ENCODE measurements around the gene UTP11.
"Not testable (repeated sequence)": the region's sequence is repeated elsewhere in the genome, so short reads cannot be mapped to it uniquely, and the experiment has no call there.

Gene UTP11, protein sequence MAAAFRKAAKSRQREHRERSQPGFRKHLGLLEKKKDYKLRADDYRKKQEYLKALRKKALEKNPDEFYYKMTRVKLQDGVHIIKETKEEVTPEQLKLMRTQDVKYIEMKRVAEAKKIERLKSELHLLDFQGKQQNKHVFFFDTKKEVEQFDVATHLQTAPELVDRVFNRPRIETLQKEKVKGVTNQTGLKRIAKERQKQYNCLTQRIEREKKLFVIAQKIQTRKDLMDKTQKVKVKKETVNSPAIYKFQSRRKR
- 10.7 to 43.9 (median 33.7) reads per million in 18 experiments for total RNA-seq

DNA sequence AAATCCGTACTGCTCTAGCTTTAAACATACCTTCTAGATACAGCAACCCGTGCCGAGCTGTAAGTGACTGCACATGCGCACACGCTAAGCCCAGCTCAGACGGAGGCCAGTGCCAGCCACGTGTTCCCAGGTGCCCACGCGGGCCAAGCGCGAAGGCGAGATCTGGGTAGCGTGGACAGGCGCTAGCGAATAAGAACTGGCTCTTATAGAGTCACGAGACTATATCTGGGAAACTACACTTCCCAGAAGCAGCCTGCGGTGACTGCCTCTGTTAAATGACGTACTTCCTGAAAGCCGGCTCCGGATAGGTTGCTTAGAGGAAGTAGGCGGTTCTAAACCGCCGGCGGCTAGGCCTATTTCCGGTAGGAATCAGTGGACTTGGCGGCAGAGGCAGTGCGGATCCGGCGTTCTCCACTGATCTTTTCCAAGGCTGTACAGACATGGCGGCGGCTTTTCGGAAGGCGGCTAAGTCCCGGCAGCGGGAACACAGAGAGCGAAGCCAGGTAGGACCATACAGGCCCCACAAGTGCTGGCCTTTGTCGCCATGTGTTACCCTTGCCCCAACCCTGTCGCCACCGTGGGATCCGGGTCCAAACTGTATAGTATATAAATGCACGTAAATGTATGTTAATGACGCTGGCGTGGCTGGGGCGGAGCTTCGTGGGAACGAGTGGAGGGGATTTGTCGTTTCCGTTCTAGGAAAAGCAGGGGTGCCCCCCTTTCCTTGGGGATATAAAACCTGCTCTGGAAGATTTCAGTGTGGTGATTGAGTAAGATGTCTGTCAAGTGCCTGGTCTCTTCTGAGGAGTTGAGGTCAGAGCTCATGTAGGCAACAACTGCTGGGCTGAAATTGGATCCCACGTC is at the start of gene UTP11:
Gene UTP11 (plus strand): TSS at position 372 of the 864 bp plus-strand sequence. CDS start 69 bp downstream, at position 441.
- peak; percentile 99 for DNase-seq

- peak; percentile 9 to 21 for DNase-seq
Observed at GRCh38 chr1:37964106-37964505, 48.4 kb upstream of the UTP11 start.

- no peak for DNase-seq
Observed at GRCh38 chr1:37965301-37965700, 47.2 kb upstream of the UTP11 start.

DNA sequence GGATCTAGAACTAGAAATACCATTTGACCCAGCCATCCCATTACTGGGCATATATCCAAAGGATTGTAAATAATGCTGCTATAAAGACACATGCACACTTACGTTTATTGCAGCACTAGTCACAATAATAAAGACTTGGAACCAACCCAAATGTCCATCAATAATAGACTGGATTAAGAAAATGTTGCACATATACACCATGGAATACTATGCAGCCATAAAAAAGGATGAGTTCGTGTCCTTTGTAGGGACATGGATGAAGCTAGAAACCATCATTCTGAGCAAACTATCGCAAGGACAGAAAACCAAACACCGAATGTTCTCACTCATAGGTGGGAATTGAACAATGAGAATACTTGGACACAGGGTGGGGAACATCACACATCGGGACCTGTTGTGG is 38.9 kb upstream of the UTP11 start:
- not testable (repeated sequence) for DNase-seq

- no peak for DNase-seq
Observed at GRCh38 chr1:37974567-37974966, 38.0 kb upstream of the UTP11 start.

DNA sequence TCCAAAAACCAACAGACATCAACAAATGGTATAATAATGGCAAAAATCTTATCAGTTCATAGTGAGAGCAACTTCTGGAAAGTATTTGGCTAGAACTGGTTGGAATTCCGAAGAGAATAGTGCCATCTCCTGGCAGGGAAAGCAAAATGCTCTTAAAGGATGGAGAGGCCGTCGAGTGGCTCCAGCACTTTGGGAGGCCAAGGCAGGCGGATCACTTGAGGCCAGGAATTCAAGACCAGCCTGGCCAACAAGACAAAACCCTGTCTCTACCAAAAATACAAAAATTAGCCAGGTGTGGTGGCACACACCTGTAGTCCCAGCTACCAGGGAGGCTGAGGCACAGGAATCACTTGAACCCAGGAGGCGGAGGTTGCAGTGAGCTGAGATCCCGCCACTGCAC is 37.5 kb upstream of the UTP11 start:
- peak; percentile 41 to 43 for DNase-seq

GRCh38 chr1:37978541-37978940 is 34.0 kb upstream of the UTP11 start:
- no peak for DNase-seq

GRCh38 chr1:37983546-37983945 is 29.0 kb upstream of the UTP11 start:
- DNase-seq: no peak

- no peak for DNase-seq
Observed at GRCh38 chr1:37987679-37988078, 24.9 kb upstream of the UTP11 start.

GRCh38 chr1:37989361-37989930 is 23.1 kb upstream of the UTP11 start:
- DNase-seq: peak; percentile 70 to 71

DNA sequence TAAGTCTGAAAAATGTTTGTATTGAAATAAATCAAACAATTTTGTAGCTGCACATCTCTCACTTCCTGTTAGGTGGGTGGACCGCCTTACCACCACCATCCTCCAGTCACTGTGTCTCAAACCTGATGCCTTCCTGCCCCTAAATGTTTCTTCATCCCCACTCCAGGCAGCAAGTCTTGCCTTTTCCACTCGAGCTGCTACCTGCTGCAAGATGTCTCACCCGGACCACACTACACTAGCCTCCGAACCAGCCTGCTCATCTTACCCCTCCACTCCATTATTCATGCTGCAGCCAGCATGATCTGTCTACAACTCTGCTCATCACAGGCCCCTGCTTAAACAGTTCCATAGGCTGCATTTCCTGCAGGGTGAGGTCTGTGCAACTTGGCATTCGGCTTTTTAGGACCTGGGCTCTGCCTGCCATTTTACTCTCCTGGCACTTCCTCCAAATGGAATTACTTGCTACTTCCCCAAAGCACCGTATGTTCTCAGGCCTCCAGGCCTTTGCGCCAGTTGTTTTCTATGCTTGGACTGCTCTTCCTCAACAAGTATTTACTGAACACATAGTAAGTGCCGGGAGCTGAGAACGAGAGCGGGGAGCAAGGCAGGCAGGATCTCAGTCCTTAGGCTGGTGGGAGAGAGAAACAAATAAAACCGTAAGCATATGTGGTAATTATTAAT is 17.5 kb upstream of the UTP11 start:
- DNase-seq: peak; percentile 56 to 70

- DNase-seq: peak; percentile 46 to 59
Observed at GRCh38 chr1:37995751-37996345, 16.7 kb upstream of the UTP11 start.

GRCh38 chr1:37997256-37998088 is 15.1 kb upstream of the UTP11 start:
- DNase-seq: no peak

DNA sequence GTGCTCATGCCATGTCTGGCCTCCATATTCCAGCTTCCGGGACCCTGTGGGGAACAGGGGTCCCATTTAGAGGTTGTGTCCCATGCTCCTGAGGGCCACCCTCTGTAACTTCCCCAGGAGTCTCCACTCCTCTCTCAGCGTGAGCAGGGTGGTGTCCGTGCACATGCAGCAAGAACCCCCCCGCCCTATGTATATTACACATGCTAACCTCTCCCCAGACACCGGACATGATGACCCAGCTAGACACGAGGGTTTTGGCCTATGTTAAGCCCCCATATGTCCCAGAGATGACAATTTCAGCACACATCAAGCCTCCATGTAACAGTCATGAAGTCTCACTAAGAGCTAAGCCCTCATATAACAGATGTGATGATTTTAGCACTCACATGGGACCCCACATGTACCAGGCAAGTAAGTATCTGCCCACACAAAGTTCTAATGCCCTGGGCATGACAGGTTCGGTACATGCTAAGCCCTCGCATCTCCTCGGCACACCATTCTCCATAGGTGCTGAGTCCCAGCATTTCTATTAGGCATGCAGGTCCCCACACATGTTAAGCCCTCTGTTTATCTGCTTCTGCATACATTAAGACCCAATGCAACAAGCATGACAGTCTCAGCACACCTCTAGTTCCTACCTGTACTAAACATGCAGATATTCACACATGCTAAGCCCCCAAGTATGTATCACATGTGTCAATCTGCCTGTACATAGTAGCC is 14.3 kb upstream of the UTP11 start:
- no peak for DNase-seq

GRCh38 chr1:37998913-37999429 is 13.6 kb upstream of the UTP11 start:
- no peak for DNase-seq

GRCh38 chr1:37999430-38000232 is 12.9 kb upstream of the UTP11 start:
- peak; percentile 50 to 66 for DNase-seq

DNA sequence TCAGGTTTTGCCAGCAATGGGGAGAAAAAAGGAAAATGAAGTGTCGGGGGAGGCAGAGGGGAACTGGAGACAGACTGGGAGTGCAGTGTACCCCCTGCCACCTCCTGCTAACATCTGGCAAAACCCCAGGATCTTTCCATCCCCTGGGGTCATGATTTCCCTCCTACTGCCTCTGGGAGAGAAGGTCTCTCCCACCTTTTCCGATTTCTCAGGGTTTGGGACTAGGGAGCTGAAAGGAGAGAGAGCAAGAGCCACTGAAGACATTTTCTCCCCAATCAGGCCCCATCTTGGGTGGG is 12.4 kb upstream of the UTP11 start:
- no peak for DNase-seq

DNA sequence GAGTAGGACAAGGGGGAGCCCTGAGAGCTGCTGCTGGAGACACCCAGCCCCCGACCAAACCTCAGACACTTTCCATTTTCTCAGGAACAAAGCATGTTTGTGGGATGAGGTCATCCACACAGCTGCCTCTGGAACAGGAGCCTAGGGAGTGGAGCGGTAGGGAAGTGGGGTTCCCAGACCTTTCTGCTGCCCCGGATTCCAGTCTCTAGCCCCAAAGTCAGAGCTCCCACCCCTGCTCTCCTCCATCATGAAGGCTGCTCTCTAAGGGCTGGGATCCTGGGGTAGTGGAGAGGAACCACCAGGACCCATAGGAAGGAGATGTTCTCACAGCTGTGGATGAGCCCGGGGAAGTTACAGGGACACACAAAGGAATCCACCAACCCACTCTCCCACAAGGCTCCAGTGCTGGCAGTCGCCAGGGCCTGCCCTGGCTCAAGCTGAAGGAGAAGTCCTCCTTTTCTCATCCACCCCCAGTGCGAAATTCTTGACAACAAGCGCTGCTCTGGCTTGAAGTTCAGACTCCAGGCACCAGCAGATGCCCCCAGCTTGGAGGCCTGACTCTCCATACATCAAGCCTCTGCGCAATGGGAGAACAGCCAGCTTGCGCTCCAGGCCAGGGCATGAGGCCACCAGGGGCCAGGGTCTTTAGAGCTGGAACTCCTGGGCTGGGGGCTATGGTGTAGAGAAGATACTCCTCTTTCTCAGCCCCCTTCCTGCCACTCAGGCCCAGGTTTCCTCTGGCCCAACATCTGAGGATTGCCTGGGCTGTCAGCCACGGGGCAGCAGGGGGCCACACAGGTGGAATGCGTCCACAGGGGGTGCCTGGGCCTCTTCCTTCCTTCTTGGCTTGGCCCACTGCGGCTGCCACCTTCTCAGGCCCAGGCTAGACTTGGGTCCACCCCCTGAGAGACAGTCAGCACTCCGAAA is 11.7 kb upstream of the UTP11 start:
- peak in 1 of 2 donors; percentile 71 for DNase-seq
